HG02623 (cell line): ENCODE data around the gene LRCH1.

Experiments used
- ATAC-seq: cut with Tn5 transposase; IDR thresholded peaks from one replicate; pipeline ENCODE4 v1.9.1; 2021; ENCODE audit warnings: moderate library complexity; ENCODE audit not compliant: unreplicated experiment

Gene LRCH1

DNA sequence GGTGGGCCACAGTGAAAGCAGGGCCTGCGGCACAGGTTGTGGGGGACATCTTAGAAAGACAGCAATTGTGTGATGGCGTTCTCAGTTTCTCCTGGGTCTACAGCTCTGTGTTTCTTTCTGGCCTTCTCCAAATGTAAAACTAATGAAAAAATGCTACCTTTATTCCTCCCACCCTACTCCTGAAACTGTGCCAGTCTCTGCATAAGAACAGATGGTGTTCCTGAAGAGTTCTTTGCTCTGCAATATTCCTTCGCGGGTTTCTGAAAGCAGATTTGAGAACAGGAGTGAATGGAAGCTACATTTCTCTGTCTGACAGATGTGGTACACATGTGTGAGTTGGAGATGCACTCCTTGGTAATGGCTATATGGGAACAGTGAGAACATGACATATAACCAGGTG, 18.0 kb upstream of the LRCH1 start:
- ATAC-seq, result no peak

DNA sequence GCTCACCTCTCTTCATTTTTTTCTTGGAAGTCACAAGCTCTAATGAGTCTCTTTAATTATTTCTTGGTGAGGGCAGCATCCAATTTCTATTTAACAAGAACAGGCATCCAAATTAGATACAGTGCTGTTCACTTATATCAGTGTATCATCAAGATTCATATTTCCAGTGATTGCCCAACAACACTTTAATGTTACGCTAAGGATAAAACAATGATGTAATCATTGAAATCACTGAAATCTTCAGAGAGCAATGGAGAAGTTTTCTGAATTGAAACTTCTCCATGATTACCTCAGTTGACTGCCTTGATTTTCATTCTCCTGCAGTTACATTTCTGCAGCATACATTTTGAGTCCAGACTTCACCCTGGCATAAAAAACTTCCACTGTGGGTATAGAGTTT, 17.1 kb upstream of the LRCH1 start:
- no peak for ATAC-seq

DNA sequence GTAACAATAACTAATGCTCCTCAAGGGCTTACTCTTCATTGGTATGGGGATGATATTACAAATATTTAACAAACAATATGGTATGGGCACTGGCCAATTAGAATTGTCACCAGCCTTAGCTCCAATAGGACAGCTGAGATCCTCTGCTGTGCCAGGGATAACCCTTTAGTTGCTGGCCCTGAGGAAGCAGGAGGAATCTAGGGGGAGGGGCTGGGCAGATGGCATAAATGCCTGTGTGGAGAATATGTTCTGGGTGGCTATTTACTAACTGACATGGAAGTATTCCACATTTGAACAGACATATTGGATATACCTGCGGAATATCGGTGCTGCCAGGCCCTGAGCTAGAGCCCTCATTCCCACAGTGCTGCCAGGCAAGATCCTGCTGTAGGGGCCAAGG, 16.6 kb upstream of the LRCH1 start:
- ATAC-seq, result no peak

DNA sequence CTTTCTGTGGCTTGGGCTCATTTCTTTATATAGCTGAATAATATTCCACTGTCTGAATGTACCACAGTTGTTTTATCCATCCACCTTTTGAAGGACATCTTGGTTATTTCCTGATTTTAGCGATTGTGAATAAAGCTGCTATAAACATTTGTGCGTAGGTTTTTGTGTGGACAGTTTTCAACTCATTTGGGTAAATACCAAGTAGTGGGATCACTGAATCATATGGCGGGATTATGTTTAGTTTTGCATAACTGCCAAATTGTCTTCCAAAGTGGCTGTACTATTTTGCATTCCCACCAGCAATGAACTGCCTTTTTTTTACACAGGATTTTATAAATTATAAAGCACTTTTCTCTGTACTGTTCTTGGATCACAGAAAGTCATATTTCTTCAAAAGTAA, 13.7 kb upstream of the LRCH1 start:
- ATAC-seq, result no peak

DNA sequence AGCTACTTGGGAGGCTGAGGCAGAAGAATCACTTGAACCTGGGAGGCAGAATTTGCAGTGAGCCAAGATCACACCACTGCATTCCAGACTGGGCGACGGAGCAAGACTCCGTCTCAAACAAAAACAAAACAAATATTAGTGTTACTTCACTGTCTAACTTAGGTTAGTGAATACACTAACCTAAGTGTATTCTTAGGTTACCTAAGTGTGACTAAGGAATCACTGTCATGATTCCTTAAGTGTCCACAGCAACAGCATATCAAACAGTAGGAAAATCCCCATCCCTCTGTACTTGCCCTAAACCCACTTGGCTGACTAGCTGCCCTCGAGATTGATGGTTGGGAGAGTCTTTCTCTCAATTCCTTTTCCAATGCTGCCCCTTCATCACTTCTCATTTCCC, 11.8 kb upstream of the LRCH1 start:
- no peak for ATAC-seq

DNA sequence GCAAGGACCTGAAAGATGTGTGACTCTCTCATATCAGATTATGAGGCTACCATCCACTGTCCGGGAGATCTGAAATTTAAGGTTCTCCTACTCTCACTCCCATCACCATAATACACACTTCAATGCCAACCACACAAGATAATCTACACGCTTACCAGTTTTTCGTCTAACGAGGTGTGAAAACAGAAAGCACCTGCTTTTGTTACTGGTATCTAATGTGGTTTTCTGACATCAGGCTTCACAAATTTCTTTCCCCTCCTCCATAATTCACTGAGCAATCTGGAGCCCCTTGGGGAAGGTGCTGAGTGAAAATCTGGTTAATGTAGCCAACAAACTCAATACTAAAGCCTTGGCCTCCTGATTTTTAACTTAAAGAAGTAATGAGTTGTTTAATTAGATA, 10.1 kb upstream of the LRCH1 start:
- no peak for ATAC-seq

DNA sequence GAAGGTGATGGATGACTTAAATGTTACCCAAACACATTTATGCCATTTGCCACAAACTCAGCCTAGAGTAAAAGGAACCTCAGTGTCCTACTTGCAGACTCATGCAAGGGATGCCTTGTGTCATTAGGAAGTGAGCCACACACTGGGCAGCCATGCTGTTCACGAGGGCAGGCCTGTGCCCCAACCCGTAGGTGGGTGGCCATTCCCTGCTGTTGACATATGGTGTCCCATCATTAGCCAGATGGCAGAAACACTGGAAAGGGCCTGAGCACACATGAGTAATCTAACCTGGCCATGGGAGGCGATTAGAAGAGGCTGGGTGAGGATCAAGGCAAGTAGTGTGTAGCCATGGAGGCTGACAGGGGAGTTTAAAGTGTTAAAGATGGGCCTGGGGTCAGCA, 9.7 kb upstream of the LRCH1 start:
- ATAC-seq, result no peak

DNA sequence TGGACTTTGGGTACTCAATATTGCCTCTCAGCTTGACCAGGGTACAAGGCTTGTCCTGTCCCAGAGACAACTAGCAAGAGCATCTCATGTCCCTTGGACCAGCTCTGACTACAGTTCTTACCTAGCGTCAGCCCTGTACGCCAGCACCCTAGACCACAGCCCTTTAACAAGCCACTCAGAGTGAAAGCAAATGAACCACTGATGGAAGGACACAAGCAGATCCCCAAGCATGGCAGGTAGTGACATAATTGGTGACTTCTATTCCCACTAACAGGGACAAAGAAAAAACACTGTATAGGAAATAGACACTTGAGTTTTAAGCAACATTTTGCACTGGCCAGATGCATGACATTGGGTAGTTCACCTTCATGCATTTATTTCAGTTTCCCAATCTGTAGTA, 8.8 kb upstream of the LRCH1 start:
- peak; percentile 90 for ATAC-seq

DNA sequence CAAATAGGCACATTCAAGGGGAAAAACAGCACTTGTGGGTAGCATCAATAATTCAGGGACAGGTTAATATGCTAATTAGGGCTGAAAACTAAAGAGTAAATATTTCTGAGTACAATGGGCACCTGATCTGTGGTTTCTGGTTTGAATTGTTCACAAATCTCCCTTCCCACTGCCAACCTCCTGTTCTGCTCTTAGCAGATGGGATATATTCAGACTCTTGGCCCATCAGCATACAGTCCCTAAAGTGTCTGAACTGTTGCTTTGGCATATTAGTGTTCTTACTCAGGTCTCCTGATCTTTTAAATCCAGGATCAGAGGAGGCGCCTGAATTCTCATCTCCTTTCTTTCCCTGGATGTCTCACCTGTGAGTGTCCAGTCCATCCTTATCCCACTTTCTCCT, 8.2 kb upstream of the LRCH1 start:
- no peak for ATAC-seq

DNA sequence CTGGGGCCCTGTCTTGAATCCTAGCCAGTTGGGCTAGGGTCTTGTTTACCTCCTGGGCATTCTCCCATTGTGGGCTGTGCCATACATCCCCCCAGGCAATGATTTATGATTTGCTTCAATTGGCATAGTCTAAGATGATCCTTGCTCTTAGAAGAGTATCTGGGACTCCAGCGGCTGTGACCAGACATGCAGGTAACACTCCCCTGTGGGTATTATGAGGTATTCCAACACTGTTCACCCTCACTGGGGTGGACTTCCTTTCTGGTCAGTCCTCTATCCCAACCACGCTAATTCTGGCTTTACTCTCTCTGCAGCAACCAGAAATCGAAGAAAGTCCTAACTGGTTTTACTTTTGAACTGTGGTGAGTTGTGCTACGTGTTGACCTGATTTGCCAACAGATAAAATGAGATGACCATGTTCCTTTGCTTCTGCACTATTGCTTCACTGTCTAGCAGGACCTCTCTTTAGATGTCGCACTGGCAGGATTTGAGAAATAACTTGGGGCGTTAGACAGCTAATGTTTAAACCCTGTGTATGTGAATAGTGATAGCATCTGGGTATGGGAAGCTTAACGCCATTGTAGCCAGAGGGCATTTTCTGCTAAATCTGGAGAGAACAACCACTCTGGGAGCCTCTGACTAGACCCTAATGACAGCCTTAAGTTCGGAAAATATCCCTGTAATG, 6.7 kb upstream of the LRCH1 start:
- no peak for ATAC-seq

DNA sequence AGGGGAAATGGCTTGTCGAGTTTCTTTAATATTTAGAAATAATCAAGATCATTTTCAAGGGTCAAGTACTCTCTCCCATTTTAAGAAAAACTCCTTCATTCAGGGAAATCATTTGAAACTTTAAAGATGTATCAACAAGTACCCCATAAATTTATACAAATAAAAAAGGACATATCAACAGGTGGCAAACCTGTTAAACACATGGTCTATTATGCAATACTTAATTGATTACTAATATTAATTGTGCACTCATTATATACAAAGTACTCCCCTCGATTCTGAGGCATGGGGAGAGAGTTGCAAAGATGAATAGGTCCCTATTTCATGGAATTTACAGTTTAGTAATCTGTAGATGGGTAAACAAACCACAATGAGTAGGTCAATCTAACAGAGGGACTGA, 2.1 kb upstream of the LRCH1 start:
- ATAC-seq, result no peak

DNA sequence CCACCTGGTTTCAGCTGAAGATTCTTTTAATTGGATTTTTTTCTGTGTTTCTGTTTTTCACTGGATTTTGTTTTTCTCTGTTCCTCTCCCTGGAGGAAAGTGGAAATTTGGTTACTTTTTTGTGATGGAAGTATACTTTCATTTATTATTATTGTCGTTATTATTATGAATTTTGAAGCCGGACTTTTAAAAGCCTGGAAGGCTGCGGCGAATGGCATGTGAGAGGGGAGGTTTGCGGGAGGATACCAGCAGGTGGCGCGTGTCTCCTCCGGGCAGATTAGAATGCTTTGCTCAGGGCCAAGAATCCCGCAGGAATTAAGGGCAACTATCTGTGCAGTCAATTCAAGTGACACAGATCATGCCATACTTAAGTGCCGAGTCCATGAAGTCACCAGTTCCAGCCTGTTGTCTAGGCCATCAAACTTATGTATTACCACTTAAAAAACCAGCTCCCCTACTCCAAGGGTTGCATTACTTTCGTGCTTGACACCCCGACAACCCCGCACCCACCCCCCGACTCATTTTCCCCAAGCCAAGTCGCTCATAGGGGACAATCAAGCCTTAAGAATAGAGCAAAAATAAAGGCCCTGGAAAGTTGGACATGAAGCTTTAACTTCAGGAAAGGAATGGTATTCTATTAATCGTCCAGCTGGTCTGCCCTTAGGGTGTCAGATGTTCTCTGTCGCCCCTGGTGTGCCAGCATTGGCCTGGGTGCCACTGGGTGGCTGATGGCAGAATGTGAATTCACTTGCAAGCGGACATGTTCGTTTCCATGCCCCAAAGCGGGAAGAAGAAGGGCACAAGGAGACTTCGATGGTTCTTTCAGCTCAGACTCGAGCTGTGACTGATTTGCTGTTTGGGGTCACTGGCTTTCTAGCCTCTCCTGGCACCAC, 1.3 kb upstream of the LRCH1 start:
- ATAC-seq, result no peak

DNA sequence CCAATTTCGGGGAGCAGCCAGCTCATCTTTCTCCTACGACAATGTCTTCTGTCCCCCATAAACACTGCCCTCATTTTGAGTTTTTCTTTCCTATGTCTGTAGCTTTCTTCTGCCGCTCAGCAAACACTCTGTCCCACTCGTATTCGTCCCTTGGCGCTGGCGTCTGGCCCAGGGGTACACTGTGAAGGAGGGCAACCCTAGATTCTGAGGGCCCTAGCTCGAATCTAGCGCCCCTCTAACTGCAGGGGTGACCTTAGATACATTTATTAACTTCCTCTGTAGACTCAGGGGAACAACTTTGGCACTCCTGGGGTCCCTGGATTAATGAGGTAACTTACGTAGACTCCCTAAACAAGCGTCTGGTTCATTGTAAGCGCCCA, 677 bp upstream of the LRCH1 start:
- no peak for ATAC-seq

DNA sequence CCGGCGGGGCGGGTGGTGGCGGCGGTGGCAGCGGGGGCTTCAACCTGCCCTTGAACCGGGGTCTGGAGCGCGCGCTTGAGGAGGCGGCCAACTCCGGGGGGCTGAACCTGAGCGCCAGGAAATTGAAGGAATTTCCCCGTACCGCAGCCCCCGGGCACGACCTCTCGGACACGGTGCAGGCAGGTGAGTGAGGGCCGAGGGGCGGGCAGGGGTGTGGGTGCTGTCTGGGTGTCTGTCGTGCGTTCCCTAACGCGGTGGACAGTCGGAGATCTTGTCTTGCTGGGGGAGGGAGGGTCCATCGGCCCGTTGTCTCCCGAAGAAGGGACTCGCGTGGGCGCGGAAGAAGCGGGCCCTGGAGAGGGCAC, 533 bp downstream of the LRCH1 start:
- ATAC-seq, result peak; percentile 1

DNA sequence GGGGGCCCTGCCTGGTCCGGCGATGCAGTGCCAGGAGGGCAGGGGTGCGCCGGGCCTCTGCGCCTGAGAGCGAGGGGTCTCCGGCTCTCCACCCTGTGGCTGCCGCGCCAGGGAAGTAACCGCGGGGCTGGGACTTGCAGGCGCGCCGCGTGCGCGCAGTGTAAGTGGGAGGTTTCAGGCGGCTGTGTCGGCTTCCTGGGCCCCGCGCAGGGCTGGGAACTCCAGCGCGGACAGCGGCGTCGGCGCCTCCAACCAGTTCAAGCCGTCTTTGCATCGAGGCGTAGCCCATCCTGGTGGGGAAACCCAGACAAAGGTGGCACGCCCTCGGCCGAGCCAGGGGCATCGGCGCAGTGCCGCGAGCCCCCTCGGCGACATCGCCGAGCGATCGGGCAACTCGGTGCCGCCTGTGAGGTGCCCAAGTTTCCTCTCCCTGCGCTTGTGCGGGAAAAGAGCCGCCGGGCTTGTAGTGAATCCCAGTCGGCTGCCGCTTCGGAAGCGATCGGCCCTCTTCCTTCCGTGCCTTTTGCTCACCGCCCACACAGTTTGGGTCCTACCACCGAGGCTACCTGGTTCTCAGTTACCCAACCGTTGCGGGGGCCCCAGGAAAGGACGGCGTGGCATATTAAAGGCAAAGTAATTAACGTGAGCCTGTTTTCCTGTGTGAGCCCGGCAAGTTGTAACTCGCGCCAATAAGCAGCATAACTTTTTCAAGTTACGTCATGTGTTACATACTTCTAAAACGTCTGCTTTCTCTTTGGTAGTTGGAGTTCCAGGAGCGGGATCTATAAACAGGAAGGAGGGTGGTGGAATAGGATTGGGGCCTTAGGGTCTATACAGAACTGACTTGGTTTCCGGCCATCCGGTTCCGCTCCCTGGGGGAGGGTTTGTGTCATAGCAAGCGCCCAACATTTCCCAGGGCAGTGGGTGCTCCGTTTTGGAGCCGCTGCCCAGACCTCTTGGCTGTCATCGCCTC, 1.2 kb downstream of the LRCH1 start:
- ATAC-seq, result peak; percentile 47

DNA sequence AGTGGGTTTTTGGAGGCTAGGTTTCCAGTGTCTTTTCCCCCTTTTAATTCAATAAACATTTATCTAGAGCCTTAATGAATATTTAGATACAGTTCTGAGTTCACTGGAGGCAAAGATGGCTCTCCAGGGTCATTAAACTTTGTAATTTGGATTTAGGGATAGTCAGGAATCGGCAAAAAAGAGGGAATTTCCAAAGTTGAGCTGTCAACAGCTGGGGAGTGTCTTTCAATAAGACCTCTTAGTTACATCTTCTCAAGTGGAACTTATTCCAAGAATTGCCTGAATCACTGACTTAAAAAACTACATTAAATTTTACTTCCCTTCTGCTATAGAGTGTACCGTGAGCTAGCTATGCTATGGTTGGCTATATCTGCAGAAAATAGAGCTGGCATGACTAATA, 2.0 kb downstream of the LRCH1 start:
- no peak for ATAC-seq

DNA sequence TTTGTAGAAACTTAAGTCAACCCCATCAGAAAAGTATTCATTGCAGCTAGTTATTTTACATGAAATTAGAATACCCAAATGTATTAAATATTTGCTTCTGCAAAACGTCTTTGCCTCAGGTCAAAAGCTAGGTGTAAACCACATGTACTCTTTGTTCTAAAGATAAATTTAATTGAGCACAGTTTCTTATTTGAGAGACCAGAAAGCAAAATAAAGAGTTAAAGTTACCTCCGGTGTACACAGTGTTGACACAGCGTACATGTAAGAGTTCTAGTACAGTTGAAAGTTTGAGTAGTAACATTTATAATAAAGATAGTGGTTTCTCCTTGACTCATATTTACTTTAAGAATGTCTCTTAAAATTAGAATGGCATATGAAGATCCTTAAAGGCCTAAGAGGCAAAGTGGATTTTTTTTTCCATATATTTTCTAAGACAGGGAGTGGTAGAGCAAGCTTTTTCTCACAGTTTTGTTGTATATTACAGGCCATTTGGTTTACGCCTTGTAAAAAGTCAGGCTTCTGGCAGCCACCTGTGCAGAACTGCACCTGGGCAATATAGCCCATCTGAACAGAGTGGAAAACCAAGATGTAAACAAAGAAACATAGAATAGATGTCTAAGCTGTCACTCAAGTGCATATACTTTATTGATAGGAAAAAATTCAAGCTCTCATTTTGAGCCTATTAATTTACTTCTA, 2.9 kb downstream of the LRCH1 start:
- ATAC-seq, result no peak

DNA sequence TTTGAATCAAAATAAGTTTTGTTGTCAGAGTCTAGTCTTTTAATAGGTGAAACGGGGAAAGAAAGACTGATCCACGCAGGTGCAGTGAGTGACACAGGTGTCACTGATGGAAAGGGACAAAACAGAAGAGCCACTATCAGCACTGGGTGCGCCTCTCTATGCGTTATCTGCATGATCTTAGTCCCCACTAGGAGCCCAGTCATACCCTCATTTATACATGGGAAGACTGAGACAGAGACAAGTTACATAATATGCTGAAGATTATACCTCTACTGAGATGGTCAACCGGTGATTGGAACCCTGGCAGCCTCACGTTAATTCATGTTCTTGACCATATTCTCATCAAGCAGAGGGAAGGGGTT, 3.4 kb downstream of the LRCH1 start:
- no peak for ATAC-seq

DNA sequence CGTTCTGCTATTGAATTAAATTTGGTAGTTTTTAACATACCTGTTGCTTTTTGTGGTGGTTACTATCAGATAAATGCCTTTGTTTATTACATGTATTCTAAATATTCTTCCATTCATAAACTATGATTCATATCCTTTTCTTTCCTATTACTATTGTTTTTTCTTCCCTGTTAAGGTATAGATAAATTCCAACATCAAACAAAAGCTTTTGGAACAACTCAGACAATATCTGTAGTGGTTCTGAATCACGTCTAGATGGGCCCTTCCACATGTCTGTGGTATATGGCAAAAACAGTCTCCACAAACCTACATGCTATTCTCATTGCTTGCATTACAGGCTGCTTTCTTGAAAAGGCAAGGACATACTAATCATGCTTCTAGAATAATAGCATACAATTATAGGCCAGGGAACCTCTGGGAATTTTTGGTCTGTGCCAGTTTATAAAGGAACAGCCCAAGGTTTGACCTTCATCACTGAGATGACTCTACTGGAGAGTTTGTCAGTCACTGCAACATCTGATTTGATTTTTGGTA, 6.4 kb downstream of the LRCH1 start:
- ATAC-seq, result no peak

DNA sequence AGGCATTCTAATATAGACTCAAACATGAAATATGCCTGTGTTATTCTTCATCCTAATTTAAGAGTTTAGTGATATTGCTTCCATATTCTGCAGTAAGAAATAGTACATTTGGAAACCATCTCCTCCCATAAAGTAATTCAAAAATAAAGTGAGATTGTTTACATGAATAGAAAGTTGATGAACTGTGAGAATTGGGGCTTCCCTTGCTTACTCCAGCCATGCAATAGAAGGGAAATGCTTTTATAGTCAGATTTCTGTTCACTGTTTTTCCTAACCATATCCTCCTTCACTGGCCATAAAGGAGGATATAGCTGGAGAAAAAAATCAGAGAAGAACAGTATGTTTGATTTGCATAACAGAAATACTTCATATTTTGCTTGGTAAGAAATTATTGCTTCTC, 7.8 kb downstream of the LRCH1 start:
- no peak for ATAC-seq

DNA sequence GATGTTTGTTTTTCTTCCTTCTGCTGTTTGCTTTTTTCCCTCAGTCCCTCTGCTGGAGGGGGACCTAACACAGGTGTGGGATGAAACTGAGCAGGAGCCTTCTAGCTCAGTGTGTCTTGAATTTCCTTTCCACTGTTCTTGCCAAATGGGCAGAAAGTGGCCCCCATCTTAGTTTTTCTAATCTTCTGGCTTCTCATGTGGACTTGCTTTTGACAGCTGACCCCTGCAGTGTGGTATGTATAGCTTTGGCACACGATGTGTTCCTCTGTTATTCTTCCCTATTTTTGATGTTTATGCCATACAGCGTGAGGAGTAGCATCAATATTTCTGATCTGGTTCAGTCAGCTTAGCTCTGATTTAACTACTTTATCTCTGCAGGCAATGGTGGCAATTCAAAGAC, 8.3 kb downstream of the LRCH1 start:
- ATAC-seq, result no peak
